OCI-LY3 (cell line): Measurements from ENCODE around the gene SNAPC2.

Experiments used
- H2AFZ ChIP-seq: fragments of 200-600, 300-600 bp; shearing (Covaris generic); 2 replicates; pipeline ENCODE4 v1.6.0; 2014; ENCODE audit warnings: antibody characterized with exemption, low read depth, low read length
- H3K27ac ChIP-seq: fragments of 200-600, 300-600 bp; sonication (generic); 2 replicates; pipeline ENCODE4 v1.5.1; 2014; ENCODE audit warnings: mild to moderate bottlenecking, low read length, moderate library complexity, mixed read lengths
- H3K27me3 ChIP-seq: fragments of 200-600, 300-600 bp; sonication (generic); 2 replicates; pipeline ENCODE4 v1.6.1; 2014; ENCODE audit warnings: low read depth, low read length, mixed read lengths
- H3K36me3 ChIP-seq: fragments of 200-600, 300-600 bp; sonication (generic); replicated peaks from 2 replicates; pipeline ENCODE3; 2014; ENCODE audit warnings: low read depth, low read length, mixed read lengths
- H3K4me1 ChIP-seq: fragments of 300-600, 200-600 bp; sonication (generic); 2 replicates; pipeline ENCODE4 v1.6.1; 2014; ENCODE audit warnings: low read length, mixed read lengths
- H3K4me2 ChIP-seq: fragments of 200-600, 300-600 bp; sonication (generic); 2 replicates; pipeline ENCODE4 v1.6.1; 2014; ENCODE audit warnings: low read length, mixed read lengths
- H3K4me3 ChIP-seq: fragments of 300-600, 200-600 bp; sonication (generic); 2 replicates; pipeline ENCODE4 v1.5.1; 2014; ENCODE audit warnings: antibody characterized with exemption, mild to moderate bottlenecking, low read length, moderate library complexity
- H3K79me2 ChIP-seq: fragments of 300-600, 200-600 bp; shearing (Covaris generic); 2 replicates; pipeline ENCODE4 v1.6.1; 2014; ENCODE audit warnings: mild to moderate bottlenecking, low read length, mixed read lengths
- H3K9ac ChIP-seq: fragments of 300-600, 200-600 bp; shearing (Covaris generic); 2 replicates; pipeline ENCODE4 v1.6.0; 2014; ENCODE audit warnings: mild to moderate bottlenecking, low read length, moderate library complexity
- H3K9me3 ChIP-seq: fragments of 200-600, 300-600 bp; shearing (Covaris generic); 2 replicates; pipeline ENCODE4 v1.6.1; 2014; ENCODE audit warnings: low read length, mixed read lengths; ENCODE audit not compliant: insufficient read depth
- H4K20me1 ChIP-seq: fragments of 200-600, 300-600 bp; sonication (generic); 2 replicates; pipeline ENCODE4 v1.6.1; 2016; ENCODE audit warnings: low read length, mixed read lengths; ENCODE audit not compliant: insufficient read depth
- CTCF ChIP-seq: fragments of 200-600, 300-600 bp; sonication (generic); IDR thresholded peaks from 2 replicates; pipeline ENCODE4 v1.5.1; 2014; ENCODE audit warnings: antibody characterized with exemption, low read length, low read depth
- EZH2phosphoT487 ChIP-seq: fragments of 200-600 bp; shearing (Covaris generic); IDR thresholded peaks from 2 replicates; pipeline ENCODE4 v1.6.1; 2018; ENCODE audit warnings: antibody characterized with exemption, mixed run types, low read depth

SNAPC2 gene

GRCh38 chr19:7899751-7900378, 20.3 kb upstream of the SNAPC2 start:
- no peaks in the 10 kb centered on the region for H3K9me3 ChIP-seq
- no peak for TF ChIP-seq EZH2phosphoT487
- no peak for TF ChIP-seq CTCF
- no peaks in the 10 kb centered on the region for H3K27me3 ChIP-seq
- H3K4me1 ChIP-seq, result peaks cover 11% of the 10 kb centered on the region
- no peak overlapping the region for H3K4me3 ChIP-seq
- H3K27ac ChIP-seq, result no peak overlapping the region
- H4K20me1 ChIP-seq, result peaks cover 6% of the 10 kb centered on the region; the same call in 1 of the 2 replicates
- H2AFZ ChIP-seq, result no peak overlapping the region
- H3K4me2 ChIP-seq, result no peak overlapping the region
- no peak overlapping the region for H3K9ac ChIP-seq
- H3K79me2 ChIP-seq, result peaks cover 19% of the 10 kb centered on the region
- H3K36me3 ChIP-seq, result no peaks in the 10 kb centered on the region

- peaks cover 25% of the 10 kb centered on the region for H3K79me2 ChIP-seq
- no peak overlapping the region for H3K9ac ChIP-seq
- no peak overlapping the region for H3K4me2 ChIP-seq
- H3K36me3 ChIP-seq, result no peaks in the 10 kb centered on the region
- H2AFZ ChIP-seq, result no peak overlapping the region
- no peak overlapping the region for H3K27ac ChIP-seq
- peaks cover 11% of the 10 kb centered on the region; the same call in 1 of the 2 replicates for H4K20me1 ChIP-seq
- TF ChIP-seq EZH2phosphoT487 (no peak), CTCF (no peak)
- H3K9me3 ChIP-seq, result no peaks in the 10 kb centered on the region
- peaks cover 16% of the 10 kb centered on the region for H3K4me1 ChIP-seq
- no peaks in the 10 kb centered on the region for H3K27me3 ChIP-seq
- no peak overlapping the region for H3K4me3 ChIP-seq
These were observed 19.7 kb upstream of the SNAPC2 start for GRCh38 chr19:7900401-7900870.

GRCh38 chr19:7900931-7901330, 19.2 kb upstream of the SNAPC2 start:
- H3K4me1 ChIP-seq, result peaks cover 16% of the 10 kb centered on the region

GRCh38 chr19:7901337-7901736, 18.8 kb upstream of the SNAPC2 start:
- no peaks in the 10 kb centered on the region for H3K9me3 ChIP-seq
- H3K27me3 ChIP-seq, result no peaks in the 10 kb centered on the region
- H3K4me2 ChIP-seq, result no peak overlapping the region
- H3K4me1 ChIP-seq, result peaks cover 16% of the 10 kb centered on the region
- H2AFZ ChIP-seq, result no peak overlapping the region
- no peak for TF ChIP-seq CTCF
- TF ChIP-seq EZH2phosphoT487, result no peak
- peaks cover 19% of the 10 kb centered on the region; the same call in 1 of the 2 replicates for H4K20me1 ChIP-seq
- H3K36me3 ChIP-seq, result peaks cover 6% of the 10 kb centered on the region
- no peak overlapping the region for H3K4me3 ChIP-seq
- H3K27ac ChIP-seq, result no peak overlapping the region
- peaks cover 34% of the 10 kb centered on the region for H3K79me2 ChIP-seq
- H3K9ac ChIP-seq, result no peak overlapping the region

More at GRCh38 chr19:7900931-7901330, 19.2 kb upstream of the SNAPC2 start:
- no peak overlapping the region for H3K4me2 ChIP-seq
- no peak overlapping the region for H2AFZ ChIP-seq
- H3K27me3 ChIP-seq, result no peaks in the 10 kb centered on the region
- peaks cover 30% of the 10 kb centered on the region for H3K79me2 ChIP-seq
- H3K9me3 ChIP-seq, result no peaks in the 10 kb centered on the region
- peaks cover 15% of the 10 kb centered on the region; the same call in 1 of the 2 replicates for H4K20me1 ChIP-seq
- H3K36me3 ChIP-seq, result peaks cover 2% of the 10 kb centered on the region
- TF ChIP-seq CTCF (no peak), EZH2phosphoT487 (no peak)
- no peak overlapping the region for H3K27ac ChIP-seq
- H3K9ac ChIP-seq, result no peak overlapping the region
- H3K4me3 ChIP-seq, result no peak overlapping the region
